ENCODE measurements around the gene CHEK2.
"Not testable (repeated sequence)": the region's sequence is repeated elsewhere in the genome, so short reads cannot be mapped to it uniquely, and the experiment has no call there.

CHEK2 gene

GRCh38 chr22:28679611-28680287, 61.9 kb downstream of the CHEK2 start, which contains the start of gene TTC28:
Gene TTC28, minus strand, starts transcription at chr22:28679840. Its CDS starts 117 bp downstream, at chr22:28679723.
- not testable (repeated sequence) for H3K9me3 ChIP-seq (ENCODE audit: insufficient read depth, low read depth, low read length); H3K4me1 ChIP-seq (ENCODE audit: insufficient read depth, low read length); H3K27me3 ChIP-seq (ENCODE audit: insufficient read depth, low read length); H3K27ac ChIP-seq (ENCODE audit: low read length); H3K36me3 ChIP-seq (ENCODE audit: insufficient read depth, low read depth, low read length)
- Histone ChIP-seq H3K9ac (ENCODE audit: low read depth, low read length) (peak within 1 kb of the TSS; percentile 66), H3K4me3 (ENCODE audit: low read length) (peak within 1 kb of the TSS; percentile 84)

- Histone ChIP-seq H3K9ac (ENCODE audit: low read depth, low read length) (peak overlapping the region; percentile 66), H3K4me3 (ENCODE audit: low read length) (peak overlapping the region; percentile 84)
- H3K27me3 ChIP-seq (ENCODE audit: insufficient read depth, low read length); H3K4me1 ChIP-seq (ENCODE audit: insufficient read depth, low read length); H3K9me3 ChIP-seq (ENCODE audit: insufficient read depth, low read depth, low read length); H3K27ac ChIP-seq (ENCODE audit: low read length); H3K36me3 ChIP-seq (ENCODE audit: insufficient read depth, low read depth, low read length): not testable (repeated sequence)
Measured at GRCh38 chr22:28678778-28679610, 62.6 kb downstream of the CHEK2 start.

GRCh38 chr22:28678170-28678569, 63.5 kb downstream of the CHEK2 start:
- not testable (repeated sequence) for H3K27me3 ChIP-seq (ENCODE audit: insufficient read depth, low read length); H3K9me3 ChIP-seq (ENCODE audit: insufficient read depth, low read depth, low read length); H3K36me3 ChIP-seq (ENCODE audit: insufficient read depth, low read depth, low read length); H3K4me1 ChIP-seq (ENCODE audit: insufficient read depth, low read length); H3K27ac ChIP-seq (ENCODE audit: low read length); H3K9ac ChIP-seq (ENCODE audit: low read depth, low read length); H3K4me3 ChIP-seq (ENCODE audit: low read length)

GRCh38 chr22:28674121-28674563, 67.5 kb downstream of the CHEK2 start:
- H3K36me3 ChIP-seq (ENCODE audit: insufficient read depth, low read depth, low read length): no peaks in the 10 kb centered on the region
- H3K4me1 ChIP-seq (ENCODE audit: insufficient read depth, low read length): no peaks in the 10 kb centered on the region
- no peak overlapping the region for H3K4me3 ChIP-seq (ENCODE audit: low read length)
- H3K27ac ChIP-seq (ENCODE audit: low read length): no peak overlapping the region
- no peaks in the 10 kb centered on the region for H3K9me3 ChIP-seq (ENCODE audit: insufficient read depth, low read depth, low read length)
- no peaks in the 10 kb centered on the region; the same call in 1 of the 2 replicates for H3K27me3 ChIP-seq (ENCODE audit: insufficient read depth, low read length)
- H3K9ac ChIP-seq (ENCODE audit: low read depth, low read length): no peak overlapping the region

GRCh38 chr22:28670756-28671155, 70.9 kb downstream of the CHEK2 start:
- Histone ChIP-seq H3K9ac (ENCODE audit: low read depth, low read length) (no peak overlapping the region), H3K4me1 (ENCODE audit: insufficient read depth, low read length) (no peaks in the 10 kb centered on the region), H3K36me3 (ENCODE audit: insufficient read depth, low read depth, low read length) (no peaks in the 10 kb centered on the region), H3K27ac (ENCODE audit: low read length) (no peak overlapping the region), H3K9me3 (ENCODE audit: insufficient read depth, low read depth, low read length) (no peaks in the 10 kb centered on the region), H3K4me3 (ENCODE audit: low read length) (no peak overlapping the region), H3K27me3 (ENCODE audit: insufficient read depth, low read length) (no peaks in the 10 kb centered on the region)

- Histone ChIP-seq H3K4me3 (ENCODE audit: low read length) (no peak overlapping the region), H3K27me3 (ENCODE audit: insufficient read depth, low read length) (no peaks in the 10 kb centered on the region), H3K27ac (ENCODE audit: low read length) (no peak overlapping the region), H3K9me3 (ENCODE audit: insufficient read depth, low read depth, low read length) (no peaks in the 10 kb centered on the region), H3K9ac (ENCODE audit: low read depth, low read length) (no peak overlapping the region), H3K4me1 (ENCODE audit: insufficient read depth, low read length) (no peaks in the 10 kb centered on the region), H3K36me3 (ENCODE audit: insufficient read depth, low read depth, low read length) (no peaks in the 10 kb centered on the region)
Measured at GRCh38 chr22:28670161-28670560, 71.5 kb downstream of the CHEK2 start.

GRCh38 chr22:28669387-28669786, 72.2 kb downstream of the CHEK2 start:
- Histone ChIP-seq H3K4me3 (ENCODE audit: low read length) (no peak overlapping the region), H3K9ac (ENCODE audit: low read depth, low read length) (no peak overlapping the region), H3K36me3 (ENCODE audit: insufficient read depth, low read depth, low read length) (no peaks in the 10 kb centered on the region), H3K9me3 (ENCODE audit: insufficient read depth, low read depth, low read length) (no peaks in the 10 kb centered on the region), H3K4me1 (ENCODE audit: insufficient read depth, low read length) (no peaks in the 10 kb centered on the region), H3K27me3 (ENCODE audit: insufficient read depth, low read length) (no peaks in the 10 kb centered on the region), H3K27ac (ENCODE audit: low read length) (no peak overlapping the region)

- H3K4me3 ChIP-seq (ENCODE audit: low read length); H3K36me3 ChIP-seq (ENCODE audit: insufficient read depth, low read depth, low read length); H3K9me3 ChIP-seq (ENCODE audit: insufficient read depth, low read depth, low read length); H3K9ac ChIP-seq (ENCODE audit: low read depth, low read length); H3K27me3 ChIP-seq (ENCODE audit: insufficient read depth, low read length); H3K27ac ChIP-seq (ENCODE audit: low read length); H3K4me1 ChIP-seq (ENCODE audit: insufficient read depth, low read length): not testable (repeated sequence)
Measured at GRCh38 chr22:28663569-28663942, 78.1 kb downstream of the CHEK2 start.

- no peak overlapping the region for H3K27ac ChIP-seq (ENCODE audit: low read length)
- no peaks in the 10 kb centered on the region for H3K36me3 ChIP-seq (ENCODE audit: insufficient read depth, low read depth, low read length)
- no peak overlapping the region for H3K4me3 ChIP-seq (ENCODE audit: low read length)
- H3K27me3 ChIP-seq (ENCODE audit: insufficient read depth, low read length): no peaks in the 10 kb centered on the region
- no peaks in the 10 kb centered on the region for H3K9me3 ChIP-seq (ENCODE audit: insufficient read depth, low read depth, low read length)
- H3K9ac ChIP-seq (ENCODE audit: low read depth, low read length): no peak overlapping the region
- no peaks in the 10 kb centered on the region for H3K4me1 ChIP-seq (ENCODE audit: insufficient read depth, low read length)
Measured at GRCh38 chr22:28658448-28658847, 83.2 kb downstream of the CHEK2 start.

- H3K36me3 ChIP-seq (ENCODE audit: insufficient read depth, low read depth, low read length): no peaks in the 10 kb centered on the region
- no peaks in the 10 kb centered on the region for H3K27me3 ChIP-seq (ENCODE audit: insufficient read depth, low read length)
- H3K9ac ChIP-seq (ENCODE audit: low read depth, low read length): no peak overlapping the region
Measured at GRCh38 chr22:28656181-28656580, 85.4 kb downstream of the CHEK2 start.

GRCh38 chr22:28650463-28650862, 91.2 kb downstream of the CHEK2 start:
- Histone ChIP-seq H3K9me3 (ENCODE audit: insufficient read depth, low read depth, low read length) (no peaks in the 10 kb centered on the region), H3K9ac (ENCODE audit: low read depth, low read length) (no peak overlapping the region), H3K27me3 (ENCODE audit: insufficient read depth, low read length) (no peaks in the 10 kb centered on the region), H3K4me3 (ENCODE audit: low read length) (no peak overlapping the region), H3K36me3 (ENCODE audit: insufficient read depth, low read depth, low read length) (no peaks in the 10 kb centered on the region), H3K27ac (ENCODE audit: low read length) (no peak overlapping the region), H3K4me1 (ENCODE audit: insufficient read depth, low read length) (no peaks in the 10 kb centered on the region)

More at GRCh38 chr22:28656181-28656580, 85.4 kb downstream of the CHEK2 start:
- Histone ChIP-seq H3K9me3 (ENCODE audit: insufficient read depth, low read depth, low read length) (no peaks in the 10 kb centered on the region), H3K4me1 (ENCODE audit: insufficient read depth, low read length) (no peaks in the 10 kb centered on the region), H3K4me3 (ENCODE audit: low read length) (no peak overlapping the region), H3K27ac (ENCODE audit: low read length) (no peak overlapping the region)

GRCh38 chr22:28648792-28649191, 92.8 kb downstream of the CHEK2 start:
- H3K27me3 ChIP-seq (ENCODE audit: insufficient read depth, low read length): no peaks in the 10 kb centered on the region
- no peak overlapping the region for H3K27ac ChIP-seq (ENCODE audit: low read length)
- H3K4me1 ChIP-seq (ENCODE audit: insufficient read depth, low read length): no peaks in the 10 kb centered on the region

More at GRCh38 chr22:28648792-28649191, 92.8 kb downstream of the CHEK2 start:
- H3K9ac ChIP-seq (ENCODE audit: low read depth, low read length): no peak overlapping the region
- H3K36me3 ChIP-seq (ENCODE audit: insufficient read depth, low read depth, low read length): no peaks in the 10 kb centered on the region
- H3K4me3 ChIP-seq (ENCODE audit: low read length): no peak overlapping the region
- no peaks in the 10 kb centered on the region for H3K9me3 ChIP-seq (ENCODE audit: insufficient read depth, low read depth, low read length)

All from iPS-20b (cell line).